Progenitor cell of endocrine pancreas (in vitro differentiated cells): Measurements from ENCODE around the gene PRTFDC1. TPM values are rescaled to one million over a fixed set of nuclear protein-coding genes. Genes with fewer than 3 reads are reported as not detected.
"Not testable (repeated sequence)": the region's sequence is repeated elsewhere in the genome, so short reads cannot be mapped to it uniquely, and the experiment has no call there.

Source experiments
- DNase-seq: peaks from one replicate; pipeline ENCODE4 v3.0.0; 2021; ENCODE audit warnings: low spot score; ENCODE audit not compliant: unreplicated experiment
- H3K27ac Mint-ChIP-seq: 2 replicates; pipeline ENCODE4 v1.8.0; 2021; ENCODE audit warnings: mild to moderate bottlenecking, moderate library complexity, mixed read lengths
- H3K27me3 Mint-ChIP-seq: 2 replicates; pipeline ENCODE4 v1.8.0; 2021; ENCODE audit warnings: mixed read lengths
- H3K36me3 Mint-ChIP-seq: 2 replicates; pipeline ENCODE4 v1.8.0; 2022; ENCODE audit warnings: mixed read lengths; ENCODE audit not compliant: insufficient read depth
- H3K4me1 Mint-ChIP-seq: 2 replicates; pipeline ENCODE4 v1.8.0; 2021; ENCODE audit warnings: low read depth, mixed read lengths
- H3K4me3 Mint-ChIP-seq: 2 replicates; pipeline ENCODE4 v1.8.0; 2021; ENCODE audit warnings: low read depth, mild to moderate bottlenecking, moderate library complexity, mixed read lengths
- H3K9me3 Mint-ChIP-seq: 2 replicates; pipeline ENCODE4 v1.8.0; 2021; ENCODE audit warnings: low read depth, mixed read lengths
- CTCF ChIP-seq: fragments of 200-600 bp; sonication (generic); IDR thresholded peaks from one replicate; pipeline ENCODE4 v1.5.0; 2021; ENCODE audit warnings: antibody characterized with exemption, mild to moderate bottlenecking; ENCODE audit not compliant: unreplicated experiment
- total RNA-seq: library from RNA; stranded (reverse); gene quantifications from 2 replicates; pipeline ENCODE4 v1.2.1, GENCODE V29; 2021

The PRTFDC1 gene
- total RNA-seq, 1 donor from 2014 or later = 35.4 TPM

DNA sequence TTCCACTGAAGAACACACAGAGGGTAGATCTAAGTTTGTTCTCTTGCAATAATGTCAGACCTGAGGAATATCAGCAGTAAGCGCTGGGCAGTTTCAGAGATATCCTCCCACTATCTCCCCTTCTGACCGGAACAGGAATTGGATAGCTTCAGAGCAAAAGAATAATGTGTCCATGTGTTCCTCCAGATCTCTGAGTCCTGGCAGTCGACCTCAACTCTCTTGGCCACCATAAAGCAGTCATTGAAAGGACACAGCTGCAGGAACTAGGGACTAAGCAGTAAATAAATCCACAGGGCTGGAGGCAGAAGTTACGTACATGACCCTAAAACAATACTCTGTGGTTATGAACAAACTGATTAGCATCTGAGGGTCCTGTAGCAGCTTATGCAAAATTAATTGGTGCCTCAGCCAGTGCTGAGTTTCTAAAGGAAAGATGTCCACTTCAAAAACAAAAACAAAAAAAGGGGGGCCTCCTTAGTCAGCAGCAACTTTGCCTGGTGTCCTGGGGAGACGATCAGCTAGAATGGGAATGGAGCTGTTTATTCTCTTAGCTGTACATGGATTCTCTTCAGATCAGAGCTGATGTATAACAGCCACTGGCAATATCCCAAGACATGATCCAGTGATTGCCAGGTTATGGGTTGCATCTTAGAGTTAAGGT lies 6.4 kb upstream of the PRTFDC1 start:
- no peak for TF ChIP-seq CTCF
- no peak for DNase-seq
- no peaks in the 10 kb centered on the region for H3K4me1 Mint-ChIP-seq
- no peaks in the 10 kb centered on the region for H3K9me3 Mint-ChIP-seq
- H3K27ac Mint-ChIP-seq = no peak overlapping the region
- no peaks in the 10 kb centered on the region for H3K27me3 Mint-ChIP-seq
- no peaks in the 10 kb centered on the region for H3K36me3 Mint-ChIP-seq
- no peak overlapping the region for H3K4me3 Mint-ChIP-seq

- Mint-ChIP-seq H3K27ac (no peak overlapping the region), H3K4me1 (peaks cover 5% of the 10 kb centered on the region), H3K27me3 (no peaks in the 10 kb centered on the region), H3K4me3 (no peak overlapping the region), H3K9me3 (no peaks in the 10 kb centered on the region), H3K36me3 (no peaks in the 10 kb centered on the region)
- TF ChIP-seq CTCF = no peak
- no peak for DNase-seq
Measured at GRCh38 chr10:24958091-24958720, 5.8 kb upstream of the PRTFDC1 start.

DNA sequence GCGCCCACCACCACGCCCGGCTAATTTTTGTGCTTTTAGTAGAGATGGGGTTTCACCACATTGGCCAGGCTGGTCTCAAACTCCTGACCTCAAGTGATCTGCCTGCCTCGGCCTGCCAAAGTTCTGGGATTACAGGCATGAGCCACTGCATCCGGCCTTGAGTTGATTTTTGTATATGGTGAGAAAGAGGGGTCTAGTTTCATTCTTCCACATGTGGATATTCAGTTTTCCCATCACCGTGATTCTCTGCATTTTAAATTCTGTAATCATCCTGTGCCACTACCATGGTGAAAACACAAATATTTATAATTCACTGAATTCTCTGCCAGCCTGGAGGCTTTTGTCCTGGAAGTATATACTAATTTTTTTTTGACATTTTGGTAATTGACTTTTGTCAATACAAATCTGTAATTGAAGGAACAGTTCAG lies 5.2 kb upstream of the PRTFDC1 start:
- H3K36me3 Mint-ChIP-seq = not testable (repeated sequence)

DNA sequence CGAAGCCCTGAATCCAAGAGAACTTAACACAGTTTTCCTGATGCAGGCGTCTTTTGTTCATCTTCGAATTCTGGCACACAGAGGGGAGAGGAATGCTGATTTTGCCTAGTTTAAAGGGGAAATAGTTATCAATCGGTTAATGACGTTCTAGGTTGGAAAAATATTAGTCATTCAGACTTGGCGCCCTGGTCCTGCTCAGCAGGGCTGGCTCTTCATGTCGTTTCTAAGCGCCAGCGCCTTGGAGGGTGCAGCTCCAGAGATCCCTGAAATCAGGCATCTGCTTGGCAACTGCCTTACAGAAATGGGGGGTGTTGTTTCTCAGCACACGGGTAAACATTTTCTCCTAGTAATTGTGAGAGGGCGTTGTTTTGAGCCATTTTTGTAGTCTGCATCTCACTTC lies 1.3 kb upstream of the PRTFDC1 start:
- no peaks in the 10 kb centered on the region for H3K27me3 Mint-ChIP-seq
- peaks cover 18% of the 10 kb centered on the region for H3K4me1 Mint-ChIP-seq
- H3K9me3 Mint-ChIP-seq = no peaks in the 10 kb centered on the region
- no peak for DNase-seq
- peak overlapping the region; percentile 84 for H3K27ac Mint-ChIP-seq
- TF ChIP-seq CTCF = no peak
- H3K36me3 Mint-ChIP-seq = no peaks in the 10 kb centered on the region
- H3K4me3 Mint-ChIP-seq = peak overlapping the region; percentile 86

More for the DNA sequence above, 5.2 kb upstream of the PRTFDC1 start:
- H3K4me1 Mint-ChIP-seq, DNase-seq, H3K4me3 Mint-ChIP-seq, H3K27ac Mint-ChIP-seq, H3K27me3 Mint-ChIP-seq, H3K9me3 Mint-ChIP-seq: not testable (repeated sequence)

- peak overlapping the region; percentile 84 for H3K27ac Mint-ChIP-seq
- no peaks in the 10 kb centered on the region for H3K9me3 Mint-ChIP-seq
- H3K27me3 Mint-ChIP-seq = no peaks in the 10 kb centered on the region
- no peaks in the 10 kb centered on the region for H3K36me3 Mint-ChIP-seq
- H3K4me3 Mint-ChIP-seq = peak overlapping the region; percentile 86
- H3K4me1 Mint-ChIP-seq = peaks cover 18% of the 10 kb centered on the region
- peak; percentile 72 for TF ChIP-seq CTCF
- peak; percentile 65 for DNase-seq
Measured at GRCh38 chr10:24952707-24953645, 570 bp upstream of the PRTFDC1 start.
